Left colon (tissue), 2 donors: ENCODE data around the gene CXCL6. TPM values are rescaled to one million over a fixed set of nuclear protein-coding genes. Genes with fewer than 3 reads are reported as not detected.
A peak's percentile ranks its signal among the peaks of the same experiment; 100 is the strongest.

Source experiments
- ATAC-seq: fragments of 200-7000 bp; cut with Tn5 transposase; one replicate; pipeline ENCODE4 v1.9.1; 2020; ENCODE audit warnings: mild to moderate bottlenecking, moderate library complexity
- DNase-seq, 2 donors: peaks; one replicate each; pipeline ENCODE4 v3.0.0-alpha.2; 2020
- intact Hi-C, 2 donors: fragments of 100-400 bp; cut with DNase I in 1 of 2; cut with micrococcal nuclease in 1 of 2; formaldehyde crosslinking; loops; one replicate each; pipeline versions ENCODE4 v1.11.2 to v1.14.0; 2022; cut with DNase I, micrococcal nuclease
- total RNA-seq, 2 donors: library from RNA; stranded (reverse); fragmentation: NEBNext Ultra II Directional; extraction: Animal tissue kit (Norgen Biotek cat#: 25700); gene quantifications; one replicate each; pipeline ENCODE4 v1.2.1, GENCODE V29; 2021
- donor health status: DM: no; HTN: no; CAD: no.
- donor health status: DM: yes; HTN: yes; CAD: no.

Gene CXCL6
- total RNA-seq, 2 donors from 2014 or later = 0.55 TPM; not detected in 1

DNA sequence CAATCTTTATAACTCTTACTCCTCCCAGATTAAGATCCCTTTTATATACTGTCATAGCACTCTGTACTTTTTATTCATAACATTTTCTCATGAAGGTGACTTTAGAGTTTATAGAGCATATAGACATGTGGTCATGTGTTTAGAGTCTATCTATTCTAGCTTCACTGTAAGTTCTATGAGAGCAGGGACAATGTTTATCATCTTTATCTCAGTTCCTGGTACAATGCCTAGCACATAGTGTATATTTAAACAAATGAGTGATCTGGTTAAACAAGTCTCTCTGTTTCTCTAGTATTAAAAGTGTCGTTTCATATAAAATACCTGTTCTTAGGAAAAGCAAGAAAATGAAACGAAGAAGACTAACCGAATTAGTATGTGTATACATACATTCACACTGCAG is 3.2 kb downstream of the CXCL6 start:
- intact Hi-C loops = no loop called here
- DNase-seq = no peak
- ATAC-seq = peak; percentile 60

DNA sequence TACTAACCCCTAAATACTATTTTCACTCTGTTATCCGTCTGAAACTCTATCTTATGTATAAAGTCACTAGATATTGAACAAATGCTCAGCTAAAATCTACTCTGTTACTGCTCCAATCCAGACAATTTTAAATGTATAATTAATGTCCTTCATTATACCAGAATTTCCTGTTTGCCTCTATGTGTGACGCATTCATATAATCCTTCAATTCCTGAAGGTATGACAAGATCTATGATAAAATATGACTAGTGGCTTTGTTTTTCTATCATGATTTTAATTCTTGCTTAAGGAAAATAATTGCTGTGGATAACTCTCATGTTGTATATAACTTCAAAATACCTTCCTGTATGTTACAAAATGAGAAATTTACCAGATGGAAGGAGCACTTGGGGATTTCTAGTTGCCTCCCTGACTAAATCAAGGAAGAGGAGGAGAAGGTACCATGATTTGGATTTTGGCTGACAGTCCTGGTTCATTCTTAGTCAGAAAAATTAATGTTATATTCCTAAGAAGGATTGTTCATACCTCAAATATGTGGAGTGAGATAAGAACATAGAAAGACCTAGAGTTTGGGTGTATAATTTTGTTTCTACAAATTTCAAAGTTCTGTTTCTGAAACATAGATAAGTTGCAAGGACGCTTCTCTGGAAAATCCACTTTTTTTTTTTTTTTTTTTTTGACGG is 4.9 kb downstream of the CXCL6 start:
- ATAC-seq = no peak
- DNase-seq = no peak
- intact Hi-C loops = no loop called here

DNA sequence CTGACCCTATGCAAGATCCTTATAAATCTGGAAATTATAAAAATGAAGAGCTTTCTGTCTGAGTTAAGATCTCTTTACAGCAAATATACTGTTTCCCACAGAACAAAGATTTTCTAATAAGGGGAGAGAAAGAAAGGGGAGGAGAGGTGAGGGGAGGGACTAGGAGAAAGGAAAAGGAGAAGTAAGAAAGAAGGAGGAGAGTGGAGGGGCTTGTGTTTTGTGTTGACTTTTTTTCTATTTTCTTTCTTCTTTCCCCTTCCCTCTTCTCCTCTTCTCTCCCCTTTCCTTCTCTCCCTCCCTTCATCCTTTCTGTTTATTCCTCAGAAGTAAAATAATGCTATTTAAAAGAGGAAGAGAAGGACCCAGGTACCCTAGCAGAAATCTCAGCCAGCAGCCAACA is 6.2 kb downstream of the CXCL6 start:
- intact Hi-C loops = no loop called here
- DNase-seq (no peak), ATAC-seq (no peak)

DNA sequence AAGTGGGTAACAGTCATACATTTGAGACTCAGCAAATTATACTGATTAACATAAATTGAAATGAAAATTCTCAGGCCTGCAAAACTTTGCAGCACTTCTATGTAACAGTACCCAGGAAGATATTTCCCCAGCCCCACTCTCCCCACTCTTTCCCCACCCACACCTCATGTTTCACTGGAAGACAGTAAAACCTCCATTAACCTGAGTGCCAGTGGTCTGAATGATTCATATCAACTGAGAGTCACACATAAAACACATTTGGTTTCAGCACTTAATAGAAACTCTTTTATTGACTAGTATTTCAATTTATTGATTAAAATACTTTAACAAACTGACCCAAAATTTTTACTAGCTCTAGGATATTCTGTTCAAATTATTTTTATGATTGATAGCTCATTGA is 6.9 kb downstream of the CXCL6 start:
- ATAC-seq = no peak
- no peak for DNase-seq
- intact Hi-C loops = no loop called here

DNA sequence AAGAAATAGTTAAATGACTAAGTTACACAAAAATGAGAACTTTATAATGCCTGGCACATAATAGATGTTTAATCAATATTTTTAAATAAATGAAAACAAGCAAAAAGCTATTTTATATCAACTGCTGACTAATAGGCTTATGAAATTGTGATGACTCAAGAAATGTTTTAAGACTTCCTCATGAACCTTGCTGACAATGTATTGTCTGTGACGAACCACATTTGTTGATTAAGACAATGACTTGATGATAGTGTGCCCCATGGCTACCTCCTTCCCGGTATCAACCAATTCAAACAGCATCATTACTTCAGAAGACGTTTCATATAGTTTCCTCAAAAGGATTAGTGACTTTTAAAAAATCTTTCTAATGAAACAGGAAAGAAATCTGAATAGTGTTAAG is 7.9 kb downstream of the CXCL6 start:
- intact Hi-C loops = no loop called here
- DNase-seq = no peak
- ATAC-seq = no peak

DNA sequence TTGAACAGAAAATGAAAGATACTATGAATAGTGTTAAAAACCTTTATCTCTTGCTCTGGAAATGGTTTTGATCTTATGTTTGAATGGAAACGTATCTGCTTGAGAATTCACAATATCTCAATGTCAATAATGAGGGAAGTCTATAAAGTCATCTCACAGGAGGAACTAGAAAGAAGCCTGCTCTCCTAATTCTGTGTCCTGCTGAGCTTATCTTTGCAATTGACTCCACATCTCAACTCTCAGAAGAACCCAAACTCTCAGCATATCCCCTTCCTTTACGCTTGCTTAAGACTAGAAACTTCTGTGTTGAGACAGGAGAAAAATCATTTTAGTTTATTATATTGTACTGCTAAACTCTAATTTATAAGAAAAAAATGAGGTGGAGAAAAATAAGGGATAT is 8.3 kb downstream of the CXCL6 start:
- ATAC-seq = no peak
- no peak for DNase-seq
- intact Hi-C loops = no loop called here

DNA sequence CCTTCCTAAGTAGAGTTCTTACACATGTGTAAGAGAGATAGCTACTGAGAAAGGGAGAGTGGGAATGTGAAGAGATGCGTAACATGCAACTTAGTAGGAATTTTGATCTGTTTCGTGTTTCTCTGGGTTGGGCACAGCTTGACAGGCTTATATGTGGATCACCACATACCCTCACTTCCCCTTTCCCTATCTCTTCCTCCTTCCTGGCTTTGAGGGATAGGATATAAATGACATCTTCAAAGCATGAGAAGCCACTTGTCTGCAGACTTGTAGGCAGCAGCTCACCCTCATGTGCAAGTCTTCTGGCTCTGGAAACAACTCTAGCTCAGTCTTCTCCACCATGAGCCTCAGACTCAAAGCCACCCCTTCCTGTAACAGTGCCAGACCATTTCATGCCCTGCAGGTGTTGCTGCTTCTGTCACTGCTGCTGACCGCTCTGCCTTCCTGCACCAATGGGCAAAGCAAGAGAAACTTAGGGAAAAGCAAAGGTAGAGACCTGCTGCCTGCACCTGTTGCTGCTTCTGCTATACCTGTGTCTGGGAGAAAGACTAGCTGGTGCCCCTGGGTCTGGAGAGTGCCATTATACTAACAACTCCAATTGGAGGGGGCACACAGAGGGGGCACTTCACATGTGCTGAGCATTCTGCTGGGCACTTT is 11.2 kb downstream of the CXCL6 start:
- no peak for ATAC-seq
- DNase-seq = no peak
- intact Hi-C loops = no loop called here

DNA sequence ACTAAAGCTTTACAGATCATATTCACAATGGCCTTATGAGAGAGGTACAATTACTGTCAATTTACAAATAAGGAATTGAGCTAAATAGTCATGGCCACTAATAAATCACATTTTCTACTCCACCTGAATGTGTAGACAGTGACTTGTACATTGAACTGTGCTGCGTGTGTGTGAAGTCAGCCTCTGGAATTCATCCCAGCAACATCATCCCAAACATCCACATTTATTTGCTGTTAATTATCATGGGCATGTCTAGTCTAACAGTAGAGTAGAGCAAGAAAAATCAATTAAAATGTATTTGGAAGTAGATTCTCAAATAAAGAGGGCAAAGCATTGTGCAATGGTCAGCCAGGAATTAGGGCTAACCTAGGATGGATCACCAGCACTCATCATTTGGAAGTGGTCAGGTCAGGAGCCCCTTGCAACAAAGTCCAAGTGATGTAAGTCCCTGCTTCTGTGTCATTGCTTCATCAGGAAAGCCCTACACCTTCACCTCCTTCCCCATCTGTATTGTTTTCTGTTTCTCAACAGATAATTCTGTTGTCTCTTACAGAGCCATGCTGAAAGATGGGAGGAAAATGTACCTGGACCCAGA is 11.8 kb downstream of the CXCL6 start:
- ATAC-seq = no peak
- DNase-seq = no peak
- intact Hi-C loops = no loop called here

DNA sequence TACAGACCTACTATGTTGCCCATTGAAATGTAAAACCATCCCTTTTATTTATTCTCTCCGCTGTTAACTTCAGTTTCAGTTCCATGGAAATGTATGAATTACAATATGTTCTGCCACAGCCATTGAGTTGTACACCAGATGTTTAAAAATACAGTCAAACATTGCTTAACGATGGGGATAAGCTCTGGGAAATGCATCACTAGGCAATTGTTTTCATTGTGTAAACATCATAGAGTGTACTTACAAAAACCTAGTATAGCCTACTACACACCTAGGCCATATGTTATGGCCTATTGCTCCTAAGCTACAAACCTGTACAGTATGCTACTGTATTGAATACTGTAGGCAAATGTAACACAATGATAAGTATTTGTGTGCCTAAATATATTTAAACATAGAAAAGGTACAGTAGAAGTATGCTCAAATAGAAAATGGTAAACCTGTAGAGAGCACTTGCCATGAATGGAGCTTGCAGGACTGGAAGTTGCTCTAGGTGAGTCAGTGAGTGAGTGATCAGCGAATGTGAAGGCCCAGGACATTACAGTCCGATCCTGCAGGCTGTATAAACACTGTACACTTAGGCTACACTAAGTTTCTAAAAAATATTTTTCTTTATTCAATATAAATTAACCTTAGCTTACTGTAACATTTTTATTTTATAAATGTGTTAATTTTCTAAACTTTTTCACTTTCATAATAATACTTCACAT is 13.9 kb downstream of the CXCL6 start:
- intact Hi-C loops = no loop called here
- no peak for DNase-seq
- peak; percentile 63 for ATAC-seq

DNA sequence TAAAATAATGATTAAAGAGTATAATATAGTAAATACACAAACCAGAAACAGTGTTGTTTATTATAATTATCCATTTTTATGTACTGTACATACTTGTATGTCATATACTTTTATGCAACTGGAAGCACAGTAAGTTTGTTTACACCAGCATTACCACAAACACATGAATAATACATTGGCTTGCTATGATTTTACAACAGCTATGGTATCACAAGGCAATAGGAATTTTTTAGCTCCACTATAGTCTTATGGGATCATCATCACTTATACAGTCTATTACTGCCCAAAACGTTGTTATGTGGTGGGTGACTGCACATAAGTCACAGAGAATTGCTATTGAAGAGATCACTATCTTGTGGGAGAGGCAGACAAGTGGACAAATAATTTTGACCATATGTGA is 14.8 kb downstream of the CXCL6 start:
- DNase-seq (no peak), ATAC-seq (no peak)
- intact Hi-C loops = no loop called here

DNA sequence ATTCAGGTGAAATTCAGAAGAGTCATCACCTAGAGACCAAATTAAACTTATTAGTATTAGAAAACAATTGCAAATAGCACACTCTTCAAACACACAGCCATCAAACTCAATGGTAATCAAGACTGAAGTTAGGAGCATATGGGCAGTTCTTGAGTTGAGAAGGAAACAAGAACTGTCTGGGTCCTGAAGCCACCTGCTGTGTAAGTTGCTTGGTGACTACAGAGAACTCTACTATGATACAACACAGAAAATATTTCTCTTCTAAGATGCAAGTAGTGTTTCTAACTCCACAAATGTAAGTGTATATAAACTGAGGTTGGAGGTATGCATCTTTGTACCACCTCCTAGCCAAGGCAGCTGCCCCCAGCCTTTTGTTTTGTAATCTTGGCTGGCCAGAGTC is 16.3 kb downstream of the CXCL6 start:
- intact Hi-C loops = no loop called here
- DNase-seq (no peak), ATAC-seq (no peak)

DNA sequence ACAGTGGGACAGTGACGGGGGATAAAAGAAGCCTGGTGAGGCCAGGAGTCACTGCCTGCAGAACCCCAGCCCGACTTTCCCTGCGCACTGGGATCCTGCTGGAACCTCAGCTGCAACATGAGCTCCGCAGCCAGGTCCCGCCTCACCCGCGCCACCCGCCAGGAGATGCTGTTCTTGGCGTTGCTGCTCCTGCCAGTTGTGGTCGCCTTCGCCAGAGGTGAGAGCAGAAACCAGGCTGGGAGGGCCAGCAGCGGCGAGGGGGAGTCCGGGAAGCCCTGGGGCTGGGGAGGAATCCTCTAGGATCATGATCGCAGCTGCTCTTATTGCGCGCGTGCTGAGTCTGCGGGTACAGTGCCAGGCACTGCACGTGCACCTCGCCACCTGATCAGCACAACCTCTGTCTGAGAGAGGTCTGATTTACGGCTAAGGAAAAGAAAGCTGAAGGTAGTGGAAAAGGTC is 16.8 kb downstream of the CXCL6 start, which contains the start of gene PF4V1:
Gene PF4V1 (plus strand): TSS at position 51 of the 459 bp plus-strand sequence. CDS start 67 bp downstream, at position 118.
- intact Hi-C loops = no loop called here
- ATAC-seq (peak; percentile 62), DNase-seq (peak; percentile 41 to 43)

DNA sequence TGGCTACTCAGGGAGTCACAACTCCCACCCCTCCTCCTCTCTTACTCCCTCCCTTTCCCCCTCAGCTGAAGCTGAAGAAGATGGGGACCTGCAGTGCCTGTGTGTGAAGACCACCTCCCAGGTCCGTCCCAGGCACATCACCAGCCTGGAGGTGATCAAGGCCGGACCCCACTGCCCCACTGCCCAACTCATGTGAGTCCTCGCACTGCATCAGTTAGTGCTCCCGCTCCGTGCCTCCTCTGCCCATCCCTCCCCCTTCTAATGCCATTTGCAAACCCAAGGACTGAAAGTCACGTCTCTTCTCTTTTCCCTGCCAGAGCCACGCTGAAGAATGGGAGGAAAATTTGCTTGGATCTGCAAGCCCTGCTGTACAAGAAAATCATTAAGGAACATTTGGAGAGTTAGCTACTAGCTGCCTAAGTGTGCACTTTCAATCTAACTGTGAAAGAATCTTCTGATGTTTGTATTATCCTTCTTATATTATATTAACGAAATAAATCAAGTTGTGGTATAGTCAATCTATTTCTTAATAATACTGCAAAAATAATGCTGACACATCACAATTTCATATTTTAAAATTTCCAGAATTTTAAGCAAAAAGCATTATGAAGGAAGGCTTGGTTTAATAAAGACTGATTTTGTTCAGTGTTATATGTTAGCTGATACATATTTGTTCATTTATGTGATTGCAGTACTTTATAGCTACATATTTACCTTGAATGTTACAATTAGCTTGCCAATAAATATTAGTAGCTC is 17.4 kb downstream of the CXCL6 start:
- ATAC-seq = no peak
- intact Hi-C loops = no loop called here
- no peak for DNase-seq

DNA sequence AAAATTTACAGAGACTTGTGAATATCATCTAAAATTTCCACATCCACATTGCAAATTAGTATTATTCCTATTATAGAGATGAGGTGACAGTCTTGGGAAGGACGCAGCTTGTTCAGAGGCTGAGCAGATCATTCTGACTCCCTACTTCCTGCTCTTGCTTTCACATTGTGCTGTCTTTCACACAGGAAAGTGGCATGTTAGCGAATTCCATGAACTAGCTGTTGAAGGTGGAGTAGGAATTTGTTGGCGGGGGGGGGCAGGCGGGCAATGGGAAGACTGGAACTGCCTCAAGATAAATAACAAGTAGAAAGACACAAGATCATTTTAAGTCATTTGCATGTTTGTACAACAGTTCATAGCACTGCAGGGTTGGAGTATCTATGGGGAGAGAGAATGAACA is 18.9 kb downstream of the CXCL6 start:
- intact Hi-C loops = no loop called here
- ATAC-seq (no peak), DNase-seq (no peak)

DNA sequence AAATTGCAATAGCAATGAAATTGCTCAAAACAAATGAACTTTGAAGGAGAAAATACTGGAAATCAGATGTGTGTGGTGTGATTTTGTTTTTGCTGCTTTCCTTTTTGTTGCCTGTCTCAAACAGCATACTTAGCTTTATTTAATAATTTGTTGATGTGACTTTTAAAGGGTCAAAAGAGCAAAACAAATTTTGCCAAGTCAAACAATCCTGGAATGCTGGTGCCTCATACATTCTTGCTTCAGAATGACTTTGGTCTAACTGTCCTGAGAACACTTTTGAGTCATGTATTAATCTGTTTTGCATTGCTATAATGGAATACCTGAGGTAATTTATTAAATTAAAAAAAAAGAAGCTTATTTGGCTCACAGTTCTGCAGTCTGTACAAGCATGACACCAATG is 20.0 kb downstream of the CXCL6 start:
- DNase-seq (no peak), ATAC-seq (no peak)
- intact Hi-C loops = no loop called here

DNA sequence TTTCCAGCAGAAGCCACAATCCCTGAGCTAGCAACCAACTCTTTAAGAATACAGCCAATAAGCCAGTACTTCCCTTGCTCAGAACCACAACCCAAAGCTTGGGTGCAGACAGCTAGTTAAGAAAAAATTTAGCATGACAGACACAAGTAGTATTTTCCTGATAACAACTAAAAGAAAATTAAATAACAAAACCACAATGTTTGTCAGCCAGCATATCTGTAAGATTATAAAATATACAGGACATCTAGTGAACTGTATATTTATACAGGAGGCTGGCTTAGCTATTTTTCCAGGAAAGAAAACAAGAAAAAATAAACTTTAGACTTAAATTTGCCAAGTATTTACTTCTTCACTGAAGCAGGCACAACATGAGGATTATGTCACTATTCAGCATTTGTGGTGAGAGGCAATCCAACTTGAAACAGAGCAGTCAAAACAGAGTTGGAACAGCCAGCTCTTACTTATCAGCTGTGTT is 23.2 kb downstream of the CXCL6 start:
- intact Hi-C loops = no loop called here
- ATAC-seq (no peak), DNase-seq (no peak)

DNA sequence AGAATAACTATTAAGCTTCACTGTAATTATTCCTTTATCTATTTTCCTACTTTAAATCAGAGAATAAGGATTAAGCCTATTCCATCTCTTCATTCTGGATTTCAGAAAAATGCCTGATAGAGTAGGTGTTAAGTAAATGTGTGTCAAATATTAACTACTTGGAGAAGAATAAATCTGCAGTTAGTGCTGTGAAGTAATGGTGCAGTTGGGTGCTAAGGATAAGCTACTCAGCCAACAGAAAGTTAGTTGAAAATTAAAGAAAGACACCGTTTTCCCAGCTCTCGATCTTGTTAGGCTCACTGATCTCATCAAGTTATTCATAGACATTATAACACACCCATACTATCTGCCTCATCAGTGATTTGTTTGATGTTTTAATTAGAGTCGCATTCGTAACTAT is 23.7 kb downstream of the CXCL6 start:
- no peak for ATAC-seq
- intact Hi-C loops = no loop called here
- no peak for DNase-seq

DNA sequence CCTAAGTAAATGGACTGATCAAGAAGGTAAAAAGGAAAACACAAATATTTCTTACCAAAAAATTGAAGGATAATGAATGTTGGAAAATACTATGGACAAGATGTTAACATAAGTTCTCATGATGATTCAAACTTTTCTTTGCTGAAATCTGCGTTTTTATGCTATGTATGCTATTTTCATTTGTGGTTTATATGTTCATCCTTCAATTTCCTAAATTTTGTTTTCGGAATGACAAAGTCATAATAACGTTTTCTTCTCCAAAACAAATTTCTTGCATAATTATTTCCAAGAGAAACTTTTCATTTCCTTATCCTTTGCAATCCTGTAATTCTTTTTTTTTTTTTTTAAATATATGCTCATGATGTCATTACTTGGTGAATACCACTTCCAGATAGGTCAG is 24.4 kb downstream of the CXCL6 start:
- intact Hi-C loops = no loop called here
- ATAC-seq (no peak), DNase-seq (no peak)

DNA sequence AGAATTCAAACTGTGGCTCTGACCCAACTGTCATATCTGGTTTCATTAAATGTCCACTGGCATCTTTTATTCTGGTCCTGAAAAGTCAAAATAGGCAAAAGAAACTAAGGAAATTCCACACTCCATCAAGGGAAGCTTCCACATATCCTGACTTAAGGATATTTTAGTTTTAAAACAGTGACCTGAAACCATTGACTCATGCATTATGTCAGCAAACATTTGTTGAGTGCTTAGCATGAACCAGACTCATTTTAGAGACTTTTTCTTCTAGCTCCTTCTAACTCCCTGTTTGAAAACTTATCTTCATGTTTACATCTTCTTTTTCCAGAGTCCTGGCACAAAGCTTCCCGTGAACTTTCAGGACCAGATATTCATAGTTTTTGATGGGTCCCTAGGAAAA is 25.8 kb downstream of the CXCL6 start:
- ATAC-seq = no peak
- no peak for DNase-seq
- intact Hi-C loops = no loop called here
